ENCODE results near the gene TRIM8. TPM values are rescaled to one million over a fixed set of nuclear protein-coding genes. Genes with fewer than 3 reads are reported as not detected.

The TRIM8 gene
- polyA plus RNA-seq, 1 experiment, result 105 TPM

DNA sequence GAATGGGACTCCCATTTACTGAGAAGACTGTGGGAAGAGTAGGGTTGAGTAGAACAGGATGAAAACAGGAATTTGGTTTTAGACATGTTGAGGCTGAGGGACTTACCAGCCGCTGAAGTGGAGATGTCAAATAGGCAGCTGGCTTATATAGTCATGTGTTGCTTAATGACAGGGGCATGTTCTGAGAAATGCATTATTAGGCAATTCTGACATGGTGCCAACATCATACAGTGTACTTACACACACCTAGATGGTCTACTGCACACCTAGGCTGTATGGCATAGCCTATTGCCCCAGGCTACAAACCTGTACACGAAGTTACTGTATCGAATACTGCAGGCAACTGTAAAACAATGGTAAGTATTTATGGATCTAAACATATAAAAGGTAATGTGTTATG lies 52.5 kb downstream of the TRIM8 start:
- TF ChIP-seq CTCF (IDR thresholded peaks at IDR 0.05; ENCODE audit: insufficient read depth, low read depth, low read length), result no peak
- no peak for DNase-seq (ENCODE audit: low read depth)
- Histone ChIP-seq H3K4me3 (ENCODE audit: low read depth, low read length) (no peak overlapping the region), H3K27me3 (ENCODE audit: control insufficient read depth, insufficient read depth, low read length) (no peaks in the 10 kb centered on the region), H3K36me3 (ENCODE audit: control insufficient read depth, insufficient read depth, low read length) (peaks cover 6% of the 10 kb centered on the region)
- ChIA-PET POLR2A (no interaction called here), CTCF (interaction anchor here (1.1 kb wide), 1 partner anchor 18 kb away, joined by 4 read pairs; no protein-coding TSS in a partner anchor)

DNA sequence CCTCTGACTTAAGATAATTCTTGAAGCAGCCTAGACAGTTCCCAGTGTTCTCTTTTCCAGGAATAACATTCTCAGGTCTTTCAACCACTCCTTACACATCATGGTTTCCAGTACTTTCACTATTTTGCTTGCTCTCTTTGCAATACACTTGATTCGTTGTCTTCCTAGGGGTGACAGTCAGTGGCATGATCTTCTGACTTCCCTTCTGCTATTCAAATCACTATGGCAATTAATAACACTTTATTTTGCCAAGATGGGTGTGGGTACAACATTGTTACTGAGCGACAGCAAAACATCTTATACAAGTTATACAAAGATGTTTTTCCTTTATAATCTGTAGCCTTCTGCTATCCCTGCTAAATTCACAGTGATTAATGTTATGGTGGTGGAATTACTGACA lies 54.6 kb downstream of the TRIM8 start:
- TF ChIP-seq CTCF (IDR thresholded peaks at IDR 0.05; ENCODE audit: insufficient read depth, low read depth, low read length), result no peak
- no peaks in the 10 kb centered on the region for H3K27me3 ChIP-seq (ENCODE audit: control insufficient read depth, insufficient read depth, low read length)
- H3K4me3 ChIP-seq (ENCODE audit: low read depth, low read length), result no peak overlapping the region
- ChIA-PET POLR2A (no interaction called here), CTCF (no interaction called here)
- peaks cover 6% of the 10 kb centered on the region for H3K36me3 ChIP-seq (ENCODE audit: control insufficient read depth, insufficient read depth, low read length)
- no peak for DNase-seq (ENCODE audit: low read depth)

DNA sequence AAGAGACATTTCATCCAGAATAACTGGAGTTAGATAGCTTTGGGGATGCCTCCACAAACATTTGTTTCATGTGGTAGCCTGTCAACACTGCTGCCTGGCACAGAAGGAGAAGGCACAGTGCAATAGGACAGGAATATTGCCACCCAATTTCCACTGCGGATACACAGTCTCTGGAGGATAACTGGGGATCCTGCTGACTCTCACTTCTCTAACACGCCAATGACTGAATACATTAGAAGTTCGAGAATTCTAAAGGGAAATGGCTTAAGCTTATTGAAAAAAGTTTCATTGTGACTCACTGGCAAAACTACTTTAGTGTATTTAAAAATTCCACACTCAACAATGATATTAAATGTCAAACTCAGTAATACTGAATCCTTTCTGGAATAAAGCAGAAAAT lies 57.0 kb downstream of the TRIM8 start:
- Histone ChIP-seq H3K27me3 (ENCODE audit: control insufficient read depth, insufficient read depth, low read length) (no peaks in the 10 kb centered on the region), H3K36me3 (ENCODE audit: control insufficient read depth, insufficient read depth, low read length) (peaks cover 6% of the 10 kb centered on the region), H3K4me3 (ENCODE audit: low read depth, low read length) (no peak overlapping the region)
- ChIA-PET CTCF (interaction anchor here (0.9 to 1.2 kb wide), 2 partner anchors 9 to 25 kb away, joined by 3 to 4 read pairs; no protein-coding TSS in a partner anchor), POLR2A (no interaction called here)
- no peak for DNase-seq (ENCODE audit: low read depth)
- no peak for TF ChIP-seq CTCF (IDR thresholded peaks at IDR 0.05; ENCODE audit: insufficient read depth, low read depth, low read length)

- Histone ChIP-seq H3K27me3 (ENCODE audit: control insufficient read depth, insufficient read depth, low read length) (no peaks in the 10 kb centered on the region), H3K36me3 (ENCODE audit: control insufficient read depth, insufficient read depth, low read length) (peaks cover 3% of the 10 kb centered on the region), H3K4me3 (ENCODE audit: low read depth, low read length) (no peak overlapping the region)
- ChIA-PET POLR2A (interaction anchor here (0.6 kb wide), 1 partner anchor 9 kb away, joined by 6 read pairs; no protein-coding TSS in a partner anchor), CTCF (interaction anchor here (1.2 kb wide), 1 partner anchor 26 kb away, joined by 3 read pairs; no protein-coding TSS in a partner anchor)
- TF ChIP-seq CTCF (IDR thresholded peaks at IDR 0.05; ENCODE audit: insufficient read depth, low read depth, low read length), result no peak
- DNase-seq (ENCODE audit: low read depth), result no peak
These were observed 57.5 kb downstream of the TRIM8 start for GRCh38 chr10:102701796-102702195.

- ChIA-PET POLR2A (no interaction called here), CTCF (interaction anchor here (1.2 to 1.6 kb wide), 2 partner anchors 11 to 24 kb away, joined by 4 read pairs; no protein-coding TSS in a partner anchor)
- Histone ChIP-seq H3K27me3 (ENCODE audit: control insufficient read depth, insufficient read depth, low read length) (no peaks in the 10 kb centered on the region), H3K4me3 (ENCODE audit: low read depth, low read length) (no peak overlapping the region), H3K36me3 (ENCODE audit: control insufficient read depth, insufficient read depth, low read length) (peaks cover 3% of the 10 kb centered on the region)
- TF ChIP-seq CTCF (IDR thresholded peaks at IDR 0.05; ENCODE audit: insufficient read depth, low read depth, low read length), result no peak
- no peak for DNase-seq (ENCODE audit: low read depth)
These were observed 58.5 kb downstream of the TRIM8 start for GRCh38 chr10:102702742-102703141.

Data from BJ (cell line).